HPDE6-E6E7 (cell line): ENCODE measurements around the gene GRAP2.

Experiments used
- DNase-seq: peaks from one replicate; pipeline ENCODE4 v3.0.0; 2011; ENCODE audit warnings: missing footprints; ENCODE audit errors: extremely low spot score

The GRAP2 gene

DNA sequence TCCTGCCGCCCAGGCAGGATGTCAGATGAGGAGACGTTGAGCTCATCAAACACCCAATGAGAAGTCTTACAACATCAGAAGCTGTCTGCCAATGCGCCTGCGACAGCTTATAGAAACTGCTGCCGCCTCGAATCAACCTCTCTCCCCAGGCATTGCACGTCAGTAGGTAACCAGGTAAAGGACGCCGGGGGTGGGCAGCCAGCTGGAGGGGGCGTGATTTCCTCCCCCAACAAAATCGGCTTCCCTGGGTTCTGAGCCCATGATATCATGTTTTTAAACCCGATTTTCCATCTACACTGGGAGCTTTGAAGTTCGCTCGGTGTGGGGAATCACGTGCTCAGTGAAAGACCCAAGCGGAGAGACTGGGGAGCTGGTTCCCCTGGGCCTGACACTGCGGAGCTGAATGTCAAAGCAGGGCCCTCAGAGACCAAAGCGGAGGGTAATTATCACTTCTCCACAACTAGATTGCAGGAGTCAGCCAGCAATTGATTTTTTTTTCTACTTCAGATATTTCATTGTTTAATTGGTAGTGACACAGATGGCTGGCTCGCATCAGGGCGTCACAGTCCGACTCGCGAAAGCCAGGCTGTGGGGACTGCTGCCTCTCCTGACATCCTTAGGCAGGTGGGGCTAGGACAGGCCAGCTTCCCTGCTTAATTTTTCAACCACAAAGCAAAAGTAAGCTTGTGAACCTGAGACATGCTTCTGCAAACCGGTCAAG lies 109.2 kb downstream of the GRAP2 start:
- no peak for DNase-seq

DNA sequence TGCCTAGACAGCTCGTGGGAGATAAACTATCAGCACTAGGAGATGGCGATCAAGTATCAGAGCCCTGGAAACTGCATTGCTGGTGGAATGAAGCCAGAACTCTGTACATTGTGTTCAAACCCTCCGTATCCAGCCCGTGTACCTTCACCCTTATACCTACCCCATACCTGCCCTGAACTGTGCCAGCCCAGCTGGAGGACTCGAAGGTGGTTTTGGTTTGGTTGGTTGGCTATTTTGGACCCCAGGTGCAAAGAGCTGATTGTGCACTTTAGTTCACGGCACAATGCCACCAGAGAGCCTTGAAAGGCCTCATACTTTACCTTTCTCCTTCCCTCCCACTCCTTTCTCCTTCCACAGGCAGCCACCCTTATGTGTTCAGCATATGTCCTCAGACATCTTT lies 109.9 kb downstream of the GRAP2 start:
- DNase-seq = no peak

DNA sequence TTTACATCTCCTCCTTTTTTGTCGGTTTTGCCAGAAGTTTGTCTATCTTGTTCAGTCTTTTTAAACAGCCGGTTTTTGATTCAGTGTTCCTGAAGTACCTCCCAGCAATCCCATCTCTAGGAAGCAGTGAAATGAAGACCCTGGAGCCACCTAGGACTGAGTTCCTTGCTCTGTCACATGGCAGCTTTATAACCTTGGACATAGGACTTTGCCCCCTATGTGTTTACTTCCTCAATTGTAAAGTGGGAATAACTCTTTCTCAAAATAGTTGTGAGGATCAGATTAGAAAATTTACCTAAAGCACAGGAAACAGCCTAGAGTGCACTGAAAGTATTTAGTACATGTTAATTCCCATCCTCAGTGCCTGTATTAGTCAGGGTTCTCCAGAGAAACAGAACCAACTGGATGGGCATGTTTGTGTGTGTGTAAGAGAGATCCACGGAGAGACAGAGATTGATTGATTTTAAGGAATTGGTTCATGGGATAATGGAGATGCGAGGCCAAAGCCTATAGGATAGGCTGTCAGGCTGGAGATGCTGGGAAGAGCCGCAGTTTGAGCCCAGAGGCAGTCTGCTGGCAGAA lies 113.9 kb downstream of the GRAP2 start:
- DNase-seq = no peak

DNA sequence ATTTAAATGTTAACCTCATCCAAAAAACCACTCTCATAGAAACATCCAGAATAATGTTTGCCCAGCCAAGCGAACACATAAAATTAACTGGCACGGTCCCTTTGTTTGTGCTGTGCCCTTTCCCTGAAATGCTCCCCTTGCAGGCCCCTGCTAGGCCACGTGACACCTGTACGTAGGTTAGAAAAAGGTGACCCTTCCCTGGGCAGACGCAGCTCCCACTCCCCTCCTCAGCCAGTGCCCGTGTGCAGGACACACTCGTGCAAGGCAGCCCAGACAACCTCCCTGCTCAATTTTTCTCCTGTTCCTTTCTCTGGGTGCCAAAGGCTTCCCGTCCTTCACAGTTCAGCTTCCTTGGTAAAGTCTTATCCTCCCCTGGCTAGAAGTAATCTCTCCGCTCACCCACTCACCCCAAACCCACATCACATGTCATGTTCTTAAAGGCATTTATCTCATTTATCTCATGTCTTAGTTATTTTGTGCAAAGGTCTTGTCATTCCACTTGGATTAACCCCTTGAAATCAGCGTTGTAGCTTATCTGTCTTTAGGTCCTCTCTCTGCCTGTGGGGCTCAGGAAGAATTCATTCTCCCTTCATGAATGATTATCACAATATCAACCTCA lies 114.6 kb downstream of the GRAP2 start:
- no peak for DNase-seq

DNA sequence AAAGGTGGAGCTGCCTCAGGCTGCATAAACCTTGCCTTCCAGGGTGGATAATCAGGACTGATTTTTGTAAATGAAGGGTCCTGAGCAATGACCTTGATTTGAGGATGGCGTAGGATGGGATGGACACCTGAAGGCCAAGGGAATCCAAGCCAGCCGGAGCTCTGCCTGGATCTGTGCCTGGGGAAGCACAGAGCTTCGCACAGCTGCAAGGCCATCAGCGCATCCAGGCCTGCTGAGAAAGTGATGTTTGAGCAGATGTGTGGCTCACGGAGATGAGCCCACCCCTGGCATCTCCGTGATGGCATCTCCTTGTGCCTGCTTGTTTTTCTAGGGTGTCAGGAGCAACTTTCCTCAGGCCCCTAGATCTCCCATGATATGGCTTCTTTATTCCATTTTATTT lies 117.2 kb downstream of the GRAP2 start:
- no peak for DNase-seq

DNA sequence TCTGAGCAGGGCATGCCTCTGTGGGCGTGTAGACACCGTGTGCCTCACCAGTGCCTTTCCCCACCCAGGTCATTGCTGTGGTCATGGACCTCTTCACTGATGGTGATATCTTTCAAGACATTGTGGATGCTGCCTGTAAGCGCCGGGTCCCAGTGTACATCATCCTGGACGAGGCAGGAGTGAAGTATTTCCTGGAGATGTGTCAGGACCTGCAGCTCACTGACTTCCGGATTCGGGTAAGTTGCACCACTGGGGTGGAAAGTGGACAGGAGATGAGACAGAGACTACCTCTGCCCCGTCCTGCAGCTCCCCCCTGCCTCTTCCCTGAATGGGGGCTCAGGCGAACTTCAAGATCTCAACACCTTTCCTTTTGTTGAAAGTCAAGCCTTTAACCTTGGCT lies 118.2 kb downstream of the GRAP2 start:
- no peak for DNase-seq

DNA sequence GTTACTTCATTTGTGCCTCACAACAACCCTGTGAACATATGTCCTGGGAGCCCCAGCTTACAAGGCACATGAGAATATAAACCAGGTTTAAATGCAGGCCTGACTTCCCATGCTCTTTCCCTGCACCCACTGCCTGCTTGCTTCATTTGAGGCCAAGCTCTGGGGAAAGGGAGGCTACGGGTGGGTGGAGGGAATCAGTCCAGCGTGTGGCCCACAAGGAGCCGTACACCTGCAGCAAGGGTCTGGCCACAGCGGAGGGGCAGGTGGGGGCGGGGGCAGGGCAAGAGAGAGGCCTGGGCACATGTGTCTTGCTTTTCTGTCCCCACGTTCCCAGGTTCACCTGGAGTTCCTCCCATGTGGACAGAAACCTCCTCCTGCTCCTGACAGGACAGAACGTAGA lies 120.1 kb downstream of the GRAP2 start:
- DNase-seq = no peak

DNA sequence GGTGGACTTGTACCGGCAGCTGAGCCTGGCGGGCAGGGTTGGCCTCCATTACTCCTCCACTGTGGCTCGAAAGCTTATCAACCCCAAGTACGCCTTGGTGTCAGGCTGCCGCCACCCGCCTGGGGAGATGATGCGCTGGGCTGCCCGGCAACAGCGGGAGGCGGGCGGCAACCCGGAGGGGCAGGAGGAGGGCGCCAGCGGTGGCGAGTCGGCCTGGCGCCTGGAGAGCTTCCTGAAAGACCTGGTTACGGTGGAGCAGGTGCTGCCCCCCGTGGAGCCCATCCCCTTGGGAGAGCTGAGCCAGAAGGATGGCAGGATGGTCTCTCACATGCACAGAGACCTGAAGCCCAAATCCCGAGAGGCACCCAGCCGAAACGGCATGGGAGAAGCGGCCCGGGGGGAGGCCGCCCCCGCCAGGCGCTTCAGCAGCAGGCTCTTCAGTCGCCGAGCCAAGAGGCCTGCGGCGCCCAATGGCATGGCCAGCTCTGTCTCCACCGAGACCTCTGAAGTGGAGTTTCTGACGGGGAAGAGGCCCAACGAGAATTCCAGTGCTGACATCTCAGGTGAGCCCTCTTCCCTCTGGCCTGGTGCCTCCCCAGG lies 120.6 kb downstream of the GRAP2 start:
- DNase-seq = no peak

DNA sequence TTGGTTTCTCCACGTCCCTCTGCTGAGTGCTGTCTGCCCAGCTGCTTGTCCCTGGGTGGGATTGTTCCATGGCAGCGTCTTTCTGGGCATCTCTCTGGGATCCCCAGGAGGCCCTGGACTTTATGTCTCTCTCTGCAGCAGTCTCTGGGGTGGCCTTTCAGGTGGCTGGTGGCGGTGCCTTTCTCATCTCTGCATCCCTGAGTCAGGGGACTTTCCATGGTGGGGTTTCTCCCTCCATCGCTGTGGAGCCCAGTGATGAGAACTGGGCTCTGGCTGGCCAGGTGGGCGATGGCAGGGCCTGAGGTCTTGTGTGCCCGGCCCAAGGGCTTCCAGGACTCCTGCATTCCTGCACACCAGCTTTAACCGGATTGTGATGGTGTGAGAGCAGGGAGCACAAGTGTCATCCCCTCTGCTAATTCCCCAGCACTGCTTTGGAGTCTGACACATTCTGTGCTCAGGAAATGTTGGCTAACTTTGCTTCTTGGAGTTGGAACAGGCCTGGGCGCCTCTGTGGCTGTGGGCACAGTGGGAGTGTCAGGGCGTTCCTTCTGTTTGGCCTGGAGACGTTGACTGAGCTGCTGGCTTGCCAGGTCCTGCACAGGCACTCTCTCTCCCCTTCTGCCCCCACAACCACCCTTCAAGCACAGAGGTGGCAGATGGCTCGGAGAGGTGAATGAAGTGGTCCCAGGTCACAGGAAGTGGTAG lies 121.8 kb downstream of the GRAP2 start:
- peak; percentile 49 for DNase-seq
